Colonic mucosa (tissue), 4 donors: ENCODE measurements around the gene FAM171A2. TPM values are rescaled to one million over a fixed set of nuclear protein-coding genes. Genes with fewer than 3 reads are reported as not detected.

Experiments used
- DNase-seq: peaks from one replicate; pipeline ENCODE4 v3.0.0-alpha.2; 2020
- H3K27ac ChIP-seq: fragments of 200-600 bp; one replicate; pipeline ENCODE4 v1.8.0; 2021
- H3K27me3 ChIP-seq: fragments of 200-600 bp; one replicate; pipeline ENCODE4 v1.8.0; 2021
- H3K36me3 ChIP-seq: fragments of 200-600 bp; one replicate; pipeline ENCODE4 v1.8.0; 2021
- H3K4me1 ChIP-seq: fragments of 200-600 bp; one replicate; pipeline ENCODE4 v1.8.0; 2021; ENCODE audit warnings: mild to moderate bottlenecking
- H3K4me3 ChIP-seq: fragments of 200-600 bp; one replicate; pipeline ENCODE4 v1.8.0; 2021
- H3K9ac ChIP-seq, 2 donors: one replicate each; pipeline ENCODE4 v1.7.0; 2013; ENCODE audit warnings: control low read depth in 2 of 2, low read depth in 2 of 2, low read length in 2 of 2
- H3K9me3 ChIP-seq: fragments of 200-600 bp; one replicate; pipeline ENCODE4 v1.8.0; 2021
- intact Hi-C: fragments of 100-400 bp; cut with DNase I; formaldehyde crosslinking; loops from one replicate; pipeline ENCODE4 v1.14.1; 2022
- total RNA-seq, 2 donors: library from RNA; stranded (reverse); fragmentation: NEBNext Ultra II Directional in 1 of 2; extraction: Animal tissue kit (Norgen Biotek cat#: 25700) in 1 of 2; gene quantifications; one replicate each; pipeline ENCODE4 v1.2.1, GENCODE V29; 2021
- TF ChIP-seq, protein P1 (sequence below): fragments of 200-600 bp; IDR thresholded peaks from one replicate; pipeline ENCODE4 v1.8.0; 2022; ENCODE audit warnings: antibody characterized with exemption, mild to moderate bottlenecking
- donor health status: healthy.
- donor health status: DM: no; HTN: no; CAD: no.
- donor health status: DM: no; HTN: no; CAD: no.

Gene FAM171A2
- total RNA-seq, 2 donors from 2014 or later = 0.64 to 0.72 TPM

DNA sequence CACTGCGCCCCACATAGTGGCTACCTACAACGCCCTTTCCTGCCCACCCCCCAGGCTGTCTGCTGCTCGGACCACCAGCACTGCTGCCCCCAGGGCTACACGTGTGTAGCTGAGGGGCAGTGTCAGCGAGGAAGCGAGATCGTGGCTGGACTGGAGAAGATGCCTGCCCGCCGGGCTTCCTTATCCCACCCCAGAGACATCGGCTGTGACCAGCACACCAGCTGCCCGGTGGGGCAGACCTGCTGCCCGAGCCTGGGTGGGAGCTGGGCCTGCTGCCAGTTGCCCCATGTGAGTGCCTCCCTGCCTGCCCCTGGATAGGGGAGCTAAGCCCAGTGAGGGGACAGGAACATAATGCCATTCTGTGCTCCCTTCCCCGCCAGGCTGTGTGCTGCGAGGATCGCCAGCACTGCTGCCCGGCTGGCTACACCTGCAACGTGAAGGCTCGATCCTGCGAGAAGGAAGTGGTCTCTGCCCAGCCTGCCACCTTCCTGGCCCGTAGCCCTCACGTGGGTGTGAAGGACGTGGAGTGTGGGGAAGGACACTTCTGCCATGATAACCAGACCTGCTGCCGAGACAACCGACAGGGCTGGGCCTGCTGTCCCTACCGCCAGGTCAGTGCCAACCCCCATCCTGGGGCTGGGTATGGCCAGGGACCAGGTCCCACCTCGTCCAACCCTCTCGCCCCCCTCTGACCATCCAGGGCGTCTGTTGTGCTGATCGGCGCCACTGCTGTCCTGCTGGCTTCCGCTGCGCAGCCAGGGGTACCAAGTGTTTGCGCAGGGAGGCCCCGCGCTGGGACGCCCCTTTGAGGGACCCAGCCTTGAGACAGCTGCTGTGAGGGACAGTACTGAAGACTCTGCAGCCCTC is 11.5 kb downstream of the FAM171A2 start:
- no peaks in the 10 kb centered on the region for H3K27me3 ChIP-seq
- H3K4me1 ChIP-seq = no peaks in the 10 kb centered on the region
- no peaks in the 10 kb centered on the region for H3K9me3 ChIP-seq
- no peak for DNase-seq
- H3K36me3 ChIP-seq = peaks cover 5% of the 10 kb centered on the region
- intact Hi-C loops = no loop called here
- TF ChIP-seq, protein P1, sequence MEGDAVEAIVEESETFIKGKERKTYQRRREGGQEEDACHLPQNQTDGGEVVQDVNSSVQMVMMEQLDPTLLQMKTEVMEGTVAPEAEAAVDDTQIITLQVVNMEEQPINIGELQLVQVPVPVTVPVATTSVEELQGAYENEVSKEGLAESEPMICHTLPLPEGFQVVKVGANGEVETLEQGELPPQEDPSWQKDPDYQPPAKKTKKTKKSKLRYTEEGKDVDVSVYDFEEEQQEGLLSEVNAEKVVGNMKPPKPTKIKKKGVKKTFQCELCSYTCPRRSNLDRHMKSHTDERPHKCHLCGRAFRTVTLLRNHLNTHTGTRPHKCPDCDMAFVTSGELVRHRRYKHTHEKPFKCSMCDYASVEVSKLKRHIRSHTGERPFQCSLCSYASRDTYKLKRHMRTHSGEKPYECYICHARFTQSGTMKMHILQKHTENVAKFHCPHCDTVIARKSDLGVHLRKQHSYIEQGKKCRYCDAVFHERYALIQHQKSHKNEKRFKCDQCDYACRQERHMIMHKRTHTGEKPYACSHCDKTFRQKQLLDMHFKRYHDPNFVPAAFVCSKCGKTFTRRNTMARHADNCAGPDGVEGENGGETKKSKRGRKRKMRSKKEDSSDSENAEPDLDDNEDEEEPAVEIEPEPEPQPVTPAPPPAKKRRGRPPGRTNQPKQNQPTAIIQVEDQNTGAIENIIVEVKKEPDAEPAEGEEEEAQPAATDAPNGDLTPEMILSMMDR = no peak
- H3K9ac ChIP-seq = no peak overlapping the region
- H3K27ac ChIP-seq = no peak overlapping the region
- H3K4me3 ChIP-seq = no peak overlapping the region

GRCh38 chr17:44351464-44351863 is 12.2 kb downstream of the FAM171A2 start:
- Histone ChIP-seq H3K36me3 (peaks cover 5% of the 10 kb centered on the region), H3K9me3 (no peaks in the 10 kb centered on the region), H3K27ac (no peak overlapping the region), H3K4me3 (no peak overlapping the region), H3K4me1 (peaks cover under 1% of the 10 kb centered on the region), H3K9ac (no peak overlapping the region), H3K27me3 (no peaks in the 10 kb centered on the region)
- intact Hi-C loops = no loop called here
- no peak for DNase-seq
- TF ChIP-seq, protein P1 = no peak

DNA sequence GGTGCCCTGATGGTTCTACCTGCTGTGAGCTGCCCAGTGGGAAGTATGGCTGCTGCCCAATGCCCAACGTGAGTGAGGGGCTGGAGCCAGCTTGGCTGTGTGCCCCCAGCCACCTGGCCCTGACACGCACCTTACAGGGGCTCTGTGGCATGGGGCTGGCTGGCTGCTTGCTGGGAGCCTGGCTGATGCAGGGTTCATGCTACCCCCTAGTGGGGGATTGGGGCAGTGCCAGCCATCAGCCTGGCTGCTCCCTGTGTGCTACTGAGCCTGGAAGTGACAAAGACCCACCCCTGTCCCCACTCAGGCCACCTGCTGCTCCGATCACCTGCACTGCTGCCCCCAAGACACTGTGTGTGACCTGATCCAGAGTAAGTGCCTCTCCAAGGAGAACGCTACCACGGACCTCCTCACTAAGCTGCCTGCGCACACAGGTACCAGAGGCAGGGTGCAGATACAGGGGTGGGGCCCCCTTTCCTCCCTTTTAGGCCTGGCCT is 12.9 kb downstream of the FAM171A2 start:
- peaks cover 6% of the 10 kb centered on the region for H3K4me1 ChIP-seq
- intact Hi-C loops = no loop called here

DNA sequence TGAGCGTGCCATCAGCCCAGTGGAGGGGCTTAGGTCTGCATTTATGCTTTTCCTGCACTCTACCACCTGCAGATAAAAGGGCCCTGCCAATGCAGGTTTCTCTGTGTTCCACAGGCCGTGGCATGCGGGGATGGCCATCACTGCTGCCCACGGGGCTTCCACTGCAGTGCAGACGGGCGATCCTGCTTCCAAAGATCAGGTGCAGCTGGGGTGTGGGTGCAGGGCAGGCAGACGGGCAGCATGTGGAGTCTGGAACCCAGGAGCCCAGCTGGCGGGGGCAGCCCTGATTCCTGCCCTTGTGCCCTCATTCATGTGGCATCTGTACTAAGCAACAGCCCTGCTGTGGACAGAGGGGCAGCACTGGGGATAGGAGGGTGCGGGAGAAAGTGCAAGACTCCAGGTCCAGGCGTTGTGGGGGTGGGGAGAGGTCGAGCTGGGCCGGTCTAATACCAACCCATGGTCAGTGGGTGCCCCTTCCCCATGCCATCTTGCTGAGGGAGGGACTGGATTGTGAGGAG is 14.0 kb downstream of the FAM171A2 start:
- H3K9ac ChIP-seq = no peak overlapping the region
- no peak overlapping the region for H3K27ac ChIP-seq
- H3K36me3 ChIP-seq = peaks cover 5% of the 10 kb centered on the region
- H3K9me3 ChIP-seq = no peaks in the 10 kb centered on the region
- no peak overlapping the region for H3K4me3 ChIP-seq
- intact Hi-C loops = no loop called here
- TF ChIP-seq, protein P1 = no peak
- H3K27me3 ChIP-seq = no peaks in the 10 kb centered on the region
- H3K4me1 ChIP-seq = peaks cover 6% of the 10 kb centered on the region
- no peak for DNase-seq

More for the DNA sequence above, 12.9 kb downstream of the FAM171A2 start:
- peaks cover 5% of the 10 kb centered on the region for H3K36me3 ChIP-seq
- peak; percentile 74 for DNase-seq
- TF ChIP-seq, protein P1 = peak; percentile 80
- no peaks in the 10 kb centered on the region for H3K9me3 ChIP-seq
- H3K4me3 ChIP-seq = no peak overlapping the region
- H3K9ac ChIP-seq = no peak overlapping the region
- H3K27ac ChIP-seq = no peak overlapping the region
- H3K27me3 ChIP-seq = no peaks in the 10 kb centered on the region

DNA sequence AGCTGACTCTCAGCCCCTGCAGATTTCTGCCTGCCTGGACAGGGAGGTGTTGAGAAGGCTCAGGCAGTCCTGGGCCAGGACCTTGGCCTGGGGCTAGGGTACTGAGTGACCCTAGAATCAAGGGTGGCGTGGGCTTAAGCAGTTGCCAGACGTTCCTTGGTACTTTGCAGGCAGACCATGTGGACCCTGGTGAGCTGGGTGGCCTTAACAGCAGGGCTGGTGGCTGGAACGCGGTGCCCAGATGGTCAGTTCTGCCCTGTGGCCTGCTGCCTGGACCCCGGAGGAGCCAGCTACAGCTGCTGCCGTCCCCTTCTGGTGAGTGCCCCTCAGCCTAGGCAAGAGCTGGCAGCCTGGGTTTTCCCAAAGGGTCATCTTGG is 14.7 kb downstream of the FAM171A2 start:
- DNase-seq = no peak
- Histone ChIP-seq H3K27ac (no peak overlapping the region), H3K4me1 (peaks cover 6% of the 10 kb centered on the region), H3K36me3 (peaks cover 5% of the 10 kb centered on the region), H3K27me3 (no peaks in the 10 kb centered on the region), H3K9me3 (no peaks in the 10 kb centered on the region), H3K9ac (no peak overlapping the region), H3K4me3 (no peak overlapping the region)
- TF ChIP-seq, protein P1 = no peak
- intact Hi-C loops = no loop called here
